Measurements from ENCODE around the gene TOMM7. TPM values are rescaled to one million over a fixed set of nuclear protein-coding genes. Genes with fewer than 3 reads are reported as not detected.
"Not testable (repeated sequence)": the region's sequence is repeated elsewhere in the genome, so short reads cannot be mapped to it uniquely, and the experiment has no call there.

TOMM7 gene
- total and polyA plus RNA-seq, 12 donors: 149 to 532 (median 523) TPM

GRCh38 chr7:22805227-22805626 lies 17.4 kb downstream of the TOMM7 start:
- ATAC-seq: no peak
- no peaks in the 10 kb centered on the region for H3K9me3 ChIP-seq
- no peaks in the 10 kb centered on the region for H3K27me3 ChIP-seq
- H3K27ac ChIP-seq: no peak overlapping the region
- WGBS, 2 donors: 94 to 95% methylated on average over 2 of the region's 2 CpGs
- no peak overlapping the region for H3K4me3 ChIP-seq
- no peaks in the 10 kb centered on the region for H3K4me1 ChIP-seq
- no peak for TF ChIP-seq CTCF (IDR thresholded peaks at IDR 0.05)
- no peak for DNase-seq
- peaks cover 0 to 2% (median 0%) of the 10 kb centered on the region in 9 donors for H3K36me3 ChIP-seq
- intact Hi-C loops (cut with DNase I): no loop called here

- H3K4me3 ChIP-seq; H3K27me3 ChIP-seq; H3K4me1 ChIP-seq; intact Hi-C loops (cut with DNase I); ATAC-seq; H3K9me3 ChIP-seq; H3K27ac ChIP-seq; H3K36me3 ChIP-seq; DNase-seq: not testable (repeated sequence)
- 81 to 82% methylated on average over 4 of the region's 4 CpGs for WGBS, 2 donors
Observed at GRCh38 chr7:22802831-22803230, 19.8 kb downstream of the TOMM7 start.

- intact Hi-C loops (cut with DNase I): no loop called here
- DNase-seq (no peak), ATAC-seq (no peak)
- Histone ChIP-seq H3K4me1 (no peaks in the 10 kb centered on the region), H3K27ac (no peak overlapping the region), H3K9me3 (no peaks in the 10 kb centered on the region), H3K4me3 (no peak overlapping the region), H3K27me3 (no peaks in the 10 kb centered on the region), H3K36me3 (no peaks in the 10 kb centered on the region)
- 90 to 92% methylated on average over 4 of the region's 4 CpGs for WGBS, 2 donors
- no peak for TF ChIP-seq CTCF (IDR thresholded peaks at IDR 0.05)
Observed at GRCh38 chr7:22802426-22802825, 20.2 kb downstream of the TOMM7 start.

- Histone ChIP-seq H3K36me3 (no peaks in the 10 kb centered on the region), H3K9me3 (no peaks in the 10 kb centered on the region), H3K4me3 (no peak overlapping the region), H3K27ac (no peak overlapping the region), H3K4me1 (no peaks in the 10 kb centered on the region), H3K27me3 (no peaks in the 10 kb centered on the region)
- no peak for TF ChIP-seq CTCF (IDR thresholded peaks at IDR 0.05)
- intact Hi-C loops (cut with DNase I): no loop called here
- DNase-seq (no peak), ATAC-seq (no peak)
- WGBS, 2 donors: 90 to 94% methylated on average over 4 of the region's 4 CpGs
Observed at GRCh38 chr7:22801912-22802311, 20.7 kb downstream of the TOMM7 start.

GRCh38 chr7:22799633-22800032 lies 23.0 kb downstream of the TOMM7 start:
- H3K4me1 ChIP-seq: no peaks in the 10 kb centered on the region
- intact Hi-C loops (cut with DNase I): no loop called here
- ATAC-seq (no peak), DNase-seq (no peak)
- no peak overlapping the region for H3K27ac ChIP-seq
- no peaks in the 10 kb centered on the region for H3K36me3 ChIP-seq
- H3K9me3 ChIP-seq: no peaks in the 10 kb centered on the region
- H3K4me3 ChIP-seq: no peak overlapping the region
- H3K27me3 ChIP-seq: no peaks in the 10 kb centered on the region
- WGBS, 2 donors: 85 to 90% methylated on average over 2 of the region's 2 CpGs
- no peak for TF ChIP-seq CTCF (IDR thresholded peaks at IDR 0.05)

All from heart right ventricle (tissue), 16 donors.